ENCODE results near the gene BTBD9. TPM values are rescaled to one million over a fixed set of nuclear protein-coding genes. Genes with fewer than 3 reads are reported as not detected.

The BTBD9 gene
- total and polyA plus RNA-seq, 2 donors (not counting 1 experiment from before 2014, with no cell fraction given): 4.1 to 48.9 TPM

DNA sequence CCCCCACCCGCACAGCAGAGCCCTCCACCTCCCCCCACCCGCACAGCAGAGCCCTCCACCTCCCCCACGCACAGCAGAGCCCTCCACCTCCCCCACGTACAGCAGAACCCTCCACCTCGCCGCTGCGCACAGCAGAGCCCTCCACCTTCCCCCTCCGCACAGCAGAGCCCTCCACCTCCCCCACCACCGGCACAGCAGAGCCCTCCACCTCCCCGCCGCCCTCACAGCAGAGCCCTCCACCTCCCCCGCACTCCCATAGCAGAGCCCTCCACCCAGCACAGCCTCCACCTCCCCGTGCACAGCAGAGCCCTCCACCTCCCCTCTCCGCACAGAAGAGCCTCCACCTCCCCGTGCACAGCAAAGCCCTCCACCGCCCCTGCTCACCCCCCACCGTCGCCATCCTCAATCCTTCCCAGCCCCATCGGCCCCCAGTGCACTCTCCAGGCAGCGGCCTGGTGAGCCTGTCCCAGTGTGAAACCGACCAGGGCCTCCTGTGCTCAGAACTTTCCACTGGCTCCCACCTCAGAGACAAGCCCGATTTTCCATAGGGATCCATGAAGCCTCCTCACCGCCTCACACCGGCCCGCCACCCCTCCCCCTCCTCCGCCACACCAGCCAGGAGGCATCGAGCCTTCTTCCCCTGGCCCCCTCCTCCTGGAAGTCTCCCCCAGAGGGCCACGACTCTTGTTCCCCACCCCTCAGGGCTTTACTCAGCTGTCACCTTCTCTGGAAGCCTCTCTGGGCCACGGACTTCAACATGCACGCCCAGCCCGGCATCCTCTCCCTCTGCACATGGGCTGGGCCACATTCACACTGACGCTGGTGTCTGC lies 473.1 kb downstream of the BTBD9 start:
- intact Hi-C loops (cut with micrococcal nuclease): no loop called here
- Histone ChIP-seq H4K20me1 (ENCODE audit: control insufficient read depth, insufficient read depth, low read length, poor library complexity, severe bottlenecking) (no peaks in the 10 kb centered on the region), H3K27me3 (replicated peaks in 1 of 4; ENCODE audit: control extremely low read depth in 1 of 4, control insufficient read depth in 3 of 4, insufficient read depth in 4 of 4, low read length in 3 of 4) (no peaks in the 10 kb centered on the region), H3K4me1 (ENCODE audit: control insufficient read depth in 2 of 2, insufficient read depth in 2 of 2, low read length in 2 of 2) (no peaks in the 10 kb centered on the region), H3K4me2 (replicated peaks; ENCODE audit: low read depth, low read length, poor library complexity, severe bottlenecking) (no peak overlapping the region), H2AFZ (ENCODE audit: insufficient read depth, low read depth, low read length, poor library complexity, severe bottlenecking) (no peak overlapping the region), H3K36me3 (replicated peaks in 1 of 2; ENCODE audit: control extremely low read depth in 1 of 2, control insufficient read depth in 1 of 2, extremely low read depth in 1 of 2, insufficient read depth in 2 of 2, low read length in 1 of 2) (no peaks in the 10 kb centered on the region), H3K9ac (ENCODE audit: low read length) (no peak overlapping the region), H3K27ac (ENCODE audit: low read length in 2 of 2) (no peak overlapping the region), H3K9me3 (ENCODE audit: control extremely low read depth in 1 of 3, control insufficient read depth in 2 of 3, insufficient read depth in 1 of 3, low read length in 2 of 3) (no peaks in the 10 kb centered on the region), H3K79me2 (ENCODE audit: control insufficient read depth, insufficient read depth, low read length) (no peaks in the 10 kb centered on the region), H3K4me3 (ENCODE audit: control extremely low read depth in 1 of 5, extremely low read depth in 1 of 5, insufficient read depth in 1 of 5, low read depth in 2 of 5, low read length in 4 of 5) (no peak overlapping the region)
- CTCF ChIA-PET: no interaction called here
- TF ChIP-seq, protein P1, sequence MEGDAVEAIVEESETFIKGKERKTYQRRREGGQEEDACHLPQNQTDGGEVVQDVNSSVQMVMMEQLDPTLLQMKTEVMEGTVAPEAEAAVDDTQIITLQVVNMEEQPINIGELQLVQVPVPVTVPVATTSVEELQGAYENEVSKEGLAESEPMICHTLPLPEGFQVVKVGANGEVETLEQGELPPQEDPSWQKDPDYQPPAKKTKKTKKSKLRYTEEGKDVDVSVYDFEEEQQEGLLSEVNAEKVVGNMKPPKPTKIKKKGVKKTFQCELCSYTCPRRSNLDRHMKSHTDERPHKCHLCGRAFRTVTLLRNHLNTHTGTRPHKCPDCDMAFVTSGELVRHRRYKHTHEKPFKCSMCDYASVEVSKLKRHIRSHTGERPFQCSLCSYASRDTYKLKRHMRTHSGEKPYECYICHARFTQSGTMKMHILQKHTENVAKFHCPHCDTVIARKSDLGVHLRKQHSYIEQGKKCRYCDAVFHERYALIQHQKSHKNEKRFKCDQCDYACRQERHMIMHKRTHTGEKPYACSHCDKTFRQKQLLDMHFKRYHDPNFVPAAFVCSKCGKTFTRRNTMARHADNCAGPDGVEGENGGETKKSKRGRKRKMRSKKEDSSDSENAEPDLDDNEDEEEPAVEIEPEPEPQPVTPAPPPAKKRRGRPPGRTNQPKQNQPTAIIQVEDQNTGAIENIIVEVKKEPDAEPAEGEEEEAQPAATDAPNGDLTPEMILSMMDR (IDR thresholded peaks at IDR 0.05): no peak
- TF ChIP-seq EZH2 (IDR thresholded peaks at IDR 0.05; ENCODE audit: borderline replicate concordance, insufficient read depth, low read depth, low read length, poor library complexity, severe bottlenecking): no peak
- no peak for ATAC-seq (ENCODE audit: low read depth)
- Mint-ChIP-seq H3K9me3 (ENCODE audit: insufficient read depth) (no peaks in the 10 kb centered on the region), H3K4me1 (no peaks in the 10 kb centered on the region), H3K4me3 (no peak overlapping the region), H3K27me3 (no peaks in the 10 kb centered on the region), H3K27ac (no peak overlapping the region)
- POLR2A ChIA-PET: no interaction called here
- no peak for DNase-seq
- WGBS (ENCODE audit: insufficient coverage): 89% methylated on average over 21 of the region's 32 CpGs

DNA sequence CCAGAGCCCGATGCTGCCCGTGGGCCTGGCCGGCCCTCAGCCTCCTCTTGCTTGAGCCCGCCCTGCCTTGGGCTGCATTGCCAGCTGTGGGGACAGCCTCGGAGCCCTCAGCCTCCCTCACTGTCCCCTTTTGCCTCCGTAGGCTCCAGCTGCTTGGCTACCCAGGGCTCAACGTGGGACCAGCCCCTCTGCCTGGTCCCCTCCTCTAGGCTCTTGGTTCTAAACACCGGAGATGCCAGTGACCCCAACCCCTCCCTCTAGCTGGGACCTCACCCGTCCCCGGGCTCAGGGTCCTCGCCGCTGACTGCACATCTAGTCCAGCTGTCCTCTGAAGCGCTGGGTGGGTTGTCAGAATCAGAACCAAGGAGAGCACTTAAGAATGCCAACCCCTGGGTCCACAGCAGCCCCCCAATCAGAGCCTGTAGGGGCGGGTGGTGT lies 475.0 kb downstream of the BTBD9 start:
- H3K9ac ChIP-seq (ENCODE audit: low read length): no peak overlapping the region
- H3K27me3 Mint-ChIP-seq: no peaks in the 10 kb centered on the region
- no peaks in the 10 kb centered on the region for H3K79me2 ChIP-seq (ENCODE audit: control insufficient read depth, insufficient read depth, low read length)
- no peak overlapping the region for H3K4me3 Mint-ChIP-seq
- ChIA-PET CTCF (no interaction called here), POLR2A (no interaction called here)
- H3K36me3 ChIP-seq (replicated peaks in 1 of 2; ENCODE audit: control extremely low read depth in 1 of 2, control insufficient read depth in 1 of 2, extremely low read depth in 1 of 2, insufficient read depth in 2 of 2, low read length in 1 of 2): no peaks in the 10 kb centered on the region
- no peak overlapping the region for H3K27ac Mint-ChIP-seq
- no peaks in the 10 kb centered on the region for H3K4me1 ChIP-seq (ENCODE audit: control insufficient read depth in 2 of 2, insufficient read depth in 2 of 2, low read length in 2 of 2)
- H3K4me1 Mint-ChIP-seq: no peaks in the 10 kb centered on the region
- no peaks in the 10 kb centered on the region for H3K9me3 ChIP-seq (ENCODE audit: control extremely low read depth in 1 of 3, control insufficient read depth in 2 of 3, insufficient read depth in 1 of 3, low read length in 2 of 3)
- TF ChIP-seq EZH2 (IDR thresholded peaks at IDR 0.05; ENCODE audit: borderline replicate concordance, insufficient read depth, low read depth, low read length, poor library complexity, severe bottlenecking): no peak
- TF ChIP-seq, protein P1 (IDR thresholded peaks at IDR 0.05): no peak
- no peak for ATAC-seq (ENCODE audit: low read depth)
- DNase-seq: no peak
- H3K4me2 ChIP-seq (replicated peaks; ENCODE audit: low read depth, low read length, poor library complexity, severe bottlenecking): no peak overlapping the region
- no peaks in the 10 kb centered on the region for H4K20me1 ChIP-seq (ENCODE audit: control insufficient read depth, insufficient read depth, low read length, poor library complexity, severe bottlenecking)
- no peak overlapping the region for H3K27ac ChIP-seq (ENCODE audit: low read length in 2 of 2)
- no peaks in the 10 kb centered on the region for H3K27me3 ChIP-seq (replicated peaks in 1 of 4; ENCODE audit: control extremely low read depth in 1 of 4, control insufficient read depth in 3 of 4, insufficient read depth in 4 of 4, low read length in 3 of 4)
- no peaks in the 10 kb centered on the region for H3K9me3 Mint-ChIP-seq (ENCODE audit: insufficient read depth)
- 98% methylated on average over 10 of the region's 14 CpGs for WGBS (ENCODE audit: insufficient coverage)
- no peak overlapping the region for H2AFZ ChIP-seq (ENCODE audit: insufficient read depth, low read depth, low read length, poor library complexity, severe bottlenecking)
- intact Hi-C loops (cut with micrococcal nuclease): no loop called here
- no peak overlapping the region for H3K4me3 ChIP-seq (ENCODE audit: control extremely low read depth in 1 of 5, extremely low read depth in 1 of 5, insufficient read depth in 1 of 5, low read depth in 2 of 5, low read length in 4 of 5)

Data from B cell (primary cell).